Lower leg skin (tissue), 3 donors: ENCODE measurements around the gene OBSL1.

Experiments used
- CTCF ChIP-seq, 3 donors: fragments of 450-650 bp; IDR thresholded peaks; one replicate each; pipeline ENCODE4 v1.5.1; 2016; ENCODE audit warnings: antibody characterized with exemption in 3 of 3, mild to moderate bottlenecking in 3 of 3, moderate library complexity in 2 of 3
- POLR2A ChIP-seq, 2 donors: fragments of 450-650 bp; IDR thresholded peaks; one replicate each; pipeline ENCODE4 v1.6.1; 2016 to 2017; ENCODE audit warnings: antibody characterized with exemption in 2 of 2, mild to moderate bottlenecking in 1 of 2, moderate library complexity in 1 of 2

- TF ChIP-seq CTCF (IDR thresholded peaks at IDR 0.05): no peak
- TF ChIP-seq POLR2A (IDR thresholded peaks at IDR 0.05): no peak
Measured at GRCh38 chr2:219553168-219553417, 18.2 kb downstream of the OBSL1 start.
